ENCODE results near the gene RBX1. TPM values are rescaled to one million over a fixed set of nuclear protein-coding genes. Genes with fewer than 3 reads are reported as not detected.

RBX1 gene
- total RNA-seq, 3 donors from 2014 or later (not counting 1 experiment from before 2014, with no cell fraction given) = 27.1 to 34.3 (median 28.5) TPM

- H3K9me3 ChIP-seq (ENCODE audit: control insufficient read depth, insufficient read depth, low read length) = no peaks in the 10 kb centered on the region
- TF ChIP-seq CTCF (IDR thresholded peaks at IDR 0.05) = no peak
- no peak overlapping the region for H3K4me3 ChIP-seq (ENCODE audit: low read length)
- intact Hi-C loops (cut with micrococcal nuclease) = no loop called here
- Mint-ChIP-seq H3K9me3 (no peaks in the 10 kb centered on the region), H3K36me3 (no peaks in the 10 kb centered on the region), H3K4me1 (no peaks in the 10 kb centered on the region), H3K27ac (no peak overlapping the region), H3K27me3 (ENCODE audit: low read depth in 2 of 2) (no peaks in the 10 kb centered on the region), H3K4me3 (no peak overlapping the region)
- 88% methylated on average over 1 of the region's 2 CpGs for WGBS (ENCODE audit: insufficient coverage)
- ATAC-seq (no peak), DNase-seq (no peak)
- no peaks in the 10 kb centered on the region for H3K36me3 ChIP-seq (ENCODE audit: control insufficient read depth, insufficient read depth, low read length)
- no peaks in the 10 kb centered on the region for H3K27me3 ChIP-seq (ENCODE audit: control insufficient read depth, insufficient read depth, low read length)
- peaks cover 6% of the 10 kb centered on the region for H3K4me1 ChIP-seq (ENCODE audit: control insufficient read depth, insufficient read depth, low read length)
- H3K27ac ChIP-seq (ENCODE audit: low read length) = no peak overlapping the region
Measured at GRCh38 chr22:40939202-40939601, 12.0 kb upstream of the RBX1 start.

GRCh38 chr22:40951795-40952605, 822 bp downstream of the RBX1 start:
- peak overlapping the region; percentile 99 for H3K4me3 Mint-ChIP-seq

GRCh38 chr22:40953471-40953870, 2.3 kb downstream of the RBX1 start:
- H3K4me1 Mint-ChIP-seq = peaks cover 22 to 34% of the 10 kb centered on the region in 2 donors
- H3K27ac ChIP-seq (ENCODE audit: low read length) = no peak overlapping the region

More at GRCh38 chr22:40951795-40952605, 822 bp downstream of the RBX1 start:
- H3K9me3 ChIP-seq (ENCODE audit: control insufficient read depth, insufficient read depth, low read length) = no peaks in the 10 kb centered on the region
- ATAC-seq (no peak), DNase-seq (peak in 1 of 2 donors; percentile 50)
- H3K9me3 Mint-ChIP-seq = no peaks in the 10 kb centered on the region
- WGBS (ENCODE audit: insufficient coverage) = 10% methylated on average over 17 of the region's 21 CpGs
- peaks cover 22 to 31% of the 10 kb centered on the region in 2 donors for H3K4me1 Mint-ChIP-seq
- H3K27ac ChIP-seq (ENCODE audit: low read length) = peak overlapping the region; percentile 89
- H3K36me3 ChIP-seq (ENCODE audit: control insufficient read depth, insufficient read depth, low read length) = peaks cover 21% of the 10 kb centered on the region
- no peaks in the 10 kb centered on the region for H3K27me3 ChIP-seq (ENCODE audit: control insufficient read depth, insufficient read depth, low read length)
- peak overlapping the region; percentile 98 for H3K4me3 ChIP-seq (ENCODE audit: low read length)
- peaks cover 23% of the 10 kb centered on the region for H3K4me1 ChIP-seq (ENCODE audit: control insufficient read depth, insufficient read depth, low read length)
- TF ChIP-seq CTCF (IDR thresholded peaks at IDR 0.05) = no peak
- no peaks in the 10 kb centered on the region for H3K27me3 Mint-ChIP-seq (ENCODE audit: low read depth in 2 of 2)
- intact Hi-C loops (cut with micrococcal nuclease) = loop anchor here (1.0 to 2.0 kb wide), 4 partner anchors 30 to 253 kb away; partner anchors contain the start of genes L3MBTL2 and ST13
- H3K27ac Mint-ChIP-seq = peak overlapping the region; percentile 98 to 100
- no peaks in the 10 kb centered on the region for H3K36me3 Mint-ChIP-seq

More at GRCh38 chr22:40953471-40953870, 2.3 kb downstream of the RBX1 start:
- DNase-seq (no peak), ATAC-seq (no peak)
- H3K4me3 Mint-ChIP-seq = no peak overlapping the region
- Histone ChIP-seq H3K4me1 (ENCODE audit: control insufficient read depth, insufficient read depth, low read length) (peaks cover 23% of the 10 kb centered on the region), H3K27me3 (ENCODE audit: control insufficient read depth, insufficient read depth, low read length) (no peaks in the 10 kb centered on the region), H3K4me3 (ENCODE audit: low read length) (no peak overlapping the region), H3K36me3 (ENCODE audit: control insufficient read depth, insufficient read depth, low read length) (peaks cover 21% of the 10 kb centered on the region), H3K9me3 (ENCODE audit: control insufficient read depth, insufficient read depth, low read length) (no peaks in the 10 kb centered on the region)
- no peaks in the 10 kb centered on the region for H3K9me3 Mint-ChIP-seq
- peak overlapping the region; percentile 98 to 100 for H3K27ac Mint-ChIP-seq
- intact Hi-C loops (cut with micrococcal nuclease) = no loop called here
- 58% methylated on average over 2 of the region's 2 CpGs for WGBS (ENCODE audit: insufficient coverage)
- no peaks in the 10 kb centered on the region for H3K36me3 Mint-ChIP-seq
- H3K27me3 Mint-ChIP-seq (ENCODE audit: low read depth in 2 of 2) = no peaks in the 10 kb centered on the region
- TF ChIP-seq CTCF (IDR thresholded peaks at IDR 0.05) = no peak
